Ascending aorta (tissue), 2 donors: ENCODE data around the gene HLA-DQA1. TPM values are rescaled to one million over a fixed set of nuclear protein-coding genes. Genes with fewer than 3 reads are reported as not detected.

Experiments used
- DNase-seq, 2 donors: peaks; one replicate each; pipeline ENCODE4 v3.0.0-alpha.2; 2019; ENCODE audit warnings: low spot score in 2 of 2
- H3K27ac ChIP-seq, 2 donors: fragments of 200-600 bp; sonication (generic); one replicate each; pipeline ENCODE4 v1.5.1; 2016 to 2017; ENCODE audit warnings: mild to moderate bottlenecking in 1 of 2
- H3K27me3 ChIP-seq: fragments of 200-600 bp; sonication (generic); one replicate; pipeline ENCODE4 v1.5.1; 2017
- H3K36me3 ChIP-seq, 2 donors: fragments of 200-600 bp; sonication (generic); one replicate each; pipeline ENCODE4 v1.5.1; 2016
- H3K4me1 ChIP-seq, 2 donors: fragments of 200-600 bp; sonication (generic); one replicate each; pipeline ENCODE4 v1.5.1; 2016 to 2017; ENCODE audit warnings: mild to moderate bottlenecking in 1 of 2
- H3K4me3 ChIP-seq, 2 donors: fragments of 200-600 bp; sonication (generic); one replicate each; pipeline ENCODE4 v1.5.1; 2016 to 2017; ENCODE audit warnings: mild to moderate bottlenecking in 1 of 2
- H3K9me3 ChIP-seq, 2 donors: fragments of 200-600 bp; sonication (generic); one replicate each; pipeline ENCODE4 v1.5.1; 2016
- intact Hi-C: fragments of 100-400 bp; cut with DNase I; formaldehyde crosslinking; loops from one replicate; pipeline ENCODE4 v1.15.1; 2023
- total RNA-seq: library from RNA; depleted of rRNA; stranded (reverse); fragments of >200 nt; gene quantifications from one replicate; pipeline ENCODE4 v1.1.0, GENCODE V29; 2016
- TF ChIP-seq, protein P1 (sequence below), 3 experiments: fragments of 200-600 bp in 2 of 3; fragments of 450-650 bp in 1 of 3; sonication (generic) in 2 of 3; IDR thresholded peaks; one replicate each; pipeline ENCODE4 v1.5.1; 2016 to 2019; ENCODE audit warnings: antibody characterized with exemption in 3 of 3, mild to moderate bottlenecking in 1 of 3, moderate library complexity in 1 of 3

HLA-DQA1 gene
- total RNA-seq, 1 donor from 2014 or later: 2.0 TPM

DNA sequence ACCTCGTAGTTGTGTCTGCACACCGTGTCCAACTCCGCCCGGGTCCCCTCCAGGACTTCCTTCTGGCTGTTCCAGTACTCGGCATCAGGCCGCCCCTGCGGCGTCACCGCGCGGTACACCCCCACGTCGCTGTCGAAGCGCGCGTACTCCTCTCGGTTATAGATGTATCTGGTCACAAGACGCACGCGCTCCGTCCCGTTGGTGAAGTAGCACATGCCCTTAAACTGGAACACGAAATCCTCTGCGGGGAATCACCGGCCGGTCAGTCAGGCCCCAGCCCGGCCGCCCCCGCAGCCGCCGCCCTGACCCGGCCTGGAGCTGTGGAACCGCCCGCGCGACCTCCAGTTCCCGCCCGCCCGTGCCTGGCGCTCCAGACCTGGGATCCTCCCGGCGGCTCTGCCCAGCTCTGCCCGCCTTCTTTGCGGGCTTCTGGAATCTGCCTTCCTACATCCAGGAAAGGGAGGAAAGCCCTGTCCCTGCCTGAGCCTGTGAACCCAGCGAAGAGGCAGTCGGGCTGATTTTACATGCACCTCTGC, 27.7 kb downstream of the HLA-DQA1 start:
- Histone ChIP-seq H3K9me3 (no peaks in the 10 kb centered on the region), H3K4me3 (no peak overlapping the region), H3K4me1 (no peaks in the 10 kb centered on the region), H3K27me3 (no peaks in the 10 kb centered on the region), H3K36me3 (no peaks in the 10 kb centered on the region), H3K27ac (no peak overlapping the region)
- TF ChIP-seq, protein P1, sequence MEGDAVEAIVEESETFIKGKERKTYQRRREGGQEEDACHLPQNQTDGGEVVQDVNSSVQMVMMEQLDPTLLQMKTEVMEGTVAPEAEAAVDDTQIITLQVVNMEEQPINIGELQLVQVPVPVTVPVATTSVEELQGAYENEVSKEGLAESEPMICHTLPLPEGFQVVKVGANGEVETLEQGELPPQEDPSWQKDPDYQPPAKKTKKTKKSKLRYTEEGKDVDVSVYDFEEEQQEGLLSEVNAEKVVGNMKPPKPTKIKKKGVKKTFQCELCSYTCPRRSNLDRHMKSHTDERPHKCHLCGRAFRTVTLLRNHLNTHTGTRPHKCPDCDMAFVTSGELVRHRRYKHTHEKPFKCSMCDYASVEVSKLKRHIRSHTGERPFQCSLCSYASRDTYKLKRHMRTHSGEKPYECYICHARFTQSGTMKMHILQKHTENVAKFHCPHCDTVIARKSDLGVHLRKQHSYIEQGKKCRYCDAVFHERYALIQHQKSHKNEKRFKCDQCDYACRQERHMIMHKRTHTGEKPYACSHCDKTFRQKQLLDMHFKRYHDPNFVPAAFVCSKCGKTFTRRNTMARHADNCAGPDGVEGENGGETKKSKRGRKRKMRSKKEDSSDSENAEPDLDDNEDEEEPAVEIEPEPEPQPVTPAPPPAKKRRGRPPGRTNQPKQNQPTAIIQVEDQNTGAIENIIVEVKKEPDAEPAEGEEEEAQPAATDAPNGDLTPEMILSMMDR (IDR thresholded peaks at IDR 0.05): no peak
- peak in 1 of 2 donors; percentile 68 for DNase-seq
- intact Hi-C loops: no loop called here

DNA sequence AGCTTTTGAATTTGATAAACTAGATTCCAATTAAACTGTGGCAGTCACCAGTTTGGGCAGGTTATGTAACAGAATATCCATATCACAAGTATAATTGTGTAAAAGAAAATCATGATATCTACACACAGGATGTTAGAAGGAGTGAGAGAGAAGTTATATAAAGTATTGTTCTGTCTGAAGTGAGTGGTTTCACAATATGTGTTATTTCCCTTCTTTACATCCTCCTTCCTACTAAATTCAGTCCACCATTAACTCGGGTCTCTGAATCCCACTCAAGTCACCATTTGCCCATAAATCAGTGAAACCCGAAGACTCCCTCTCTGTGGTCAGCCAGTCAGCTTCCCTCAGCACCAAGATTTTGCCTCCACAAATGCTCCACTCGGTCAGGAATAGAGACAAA, 28.5 kb downstream of the HLA-DQA1 start:
- DNase-seq: no peak
- no peaks in the 10 kb centered on the region for H3K9me3 ChIP-seq
- H3K4me3 ChIP-seq: no peak overlapping the region
- H3K27ac ChIP-seq: no peak overlapping the region
- no peaks in the 10 kb centered on the region for H3K27me3 ChIP-seq
- TF ChIP-seq, protein P1 (IDR thresholded peaks at IDR 0.05): no peak
- intact Hi-C loops: no loop called here
- H3K36me3 ChIP-seq: no peaks in the 10 kb centered on the region
- H3K4me1 ChIP-seq: no peaks in the 10 kb centered on the region

DNA sequence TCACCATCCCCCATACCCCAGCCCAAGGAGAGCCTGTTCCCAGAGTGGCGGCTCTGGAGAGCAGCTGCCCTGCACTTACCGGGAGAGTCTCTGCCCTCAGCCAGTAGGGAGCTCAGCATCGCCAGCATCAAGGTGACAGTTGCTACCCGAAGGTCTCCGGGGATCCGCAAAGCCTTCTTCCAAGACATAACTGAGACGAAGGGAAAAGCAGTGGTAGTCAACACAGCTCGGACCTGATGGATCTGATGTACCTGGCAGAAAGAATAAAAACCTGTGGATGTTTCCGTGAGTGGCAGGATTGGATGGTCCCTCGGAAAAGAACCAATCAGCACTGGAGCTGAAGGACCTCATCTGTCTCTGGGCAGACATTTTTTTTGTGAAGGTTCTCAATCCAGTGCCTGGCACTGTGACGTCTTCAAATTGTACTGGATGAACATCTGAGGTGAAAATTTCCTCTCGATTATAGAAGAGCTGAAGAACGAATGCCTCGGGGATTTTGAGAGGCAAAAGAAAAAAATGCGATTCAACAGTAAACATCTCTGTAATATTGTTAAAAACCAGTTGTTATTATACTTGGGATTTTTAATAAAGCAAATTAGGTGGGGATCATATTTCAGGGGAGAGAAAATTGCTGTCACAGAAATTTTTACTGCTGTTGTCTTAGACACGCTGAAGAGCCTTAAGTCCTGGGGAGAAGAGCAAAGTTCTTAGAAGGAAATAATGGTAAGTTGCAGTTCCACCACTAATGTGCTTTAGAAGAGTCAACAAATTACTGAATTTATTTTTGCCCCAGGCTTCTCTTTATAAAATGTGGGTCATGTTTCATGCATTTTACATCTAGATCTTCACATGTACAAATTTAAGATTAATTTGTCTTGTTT, 29.5 kb downstream of the HLA-DQA1 start, which contains the start of gene HLA-DQB1:
Gene HLA-DQB1, minus strand, starts transcription at position 238 of the 881 bp plus-strand sequence. Its CDS starts 50 bp downstream, at position 188.
- intact Hi-C loops: no loop called here
- DNase-seq: no peak
- Histone ChIP-seq H3K36me3 (no peaks in the 10 kb centered on the region), H3K9me3 (no peaks in the 10 kb centered on the region), H3K27ac (no peak within 1 kb of the TSS), H3K27me3 (no peaks in the 10 kb centered on the region), H3K4me3 (no peak within 1 kb of the TSS), H3K4me1 (no peaks in the 10 kb centered on the region)
- TF ChIP-seq, protein P1 (IDR thresholded peaks at IDR 0.05): no peak

DNA sequence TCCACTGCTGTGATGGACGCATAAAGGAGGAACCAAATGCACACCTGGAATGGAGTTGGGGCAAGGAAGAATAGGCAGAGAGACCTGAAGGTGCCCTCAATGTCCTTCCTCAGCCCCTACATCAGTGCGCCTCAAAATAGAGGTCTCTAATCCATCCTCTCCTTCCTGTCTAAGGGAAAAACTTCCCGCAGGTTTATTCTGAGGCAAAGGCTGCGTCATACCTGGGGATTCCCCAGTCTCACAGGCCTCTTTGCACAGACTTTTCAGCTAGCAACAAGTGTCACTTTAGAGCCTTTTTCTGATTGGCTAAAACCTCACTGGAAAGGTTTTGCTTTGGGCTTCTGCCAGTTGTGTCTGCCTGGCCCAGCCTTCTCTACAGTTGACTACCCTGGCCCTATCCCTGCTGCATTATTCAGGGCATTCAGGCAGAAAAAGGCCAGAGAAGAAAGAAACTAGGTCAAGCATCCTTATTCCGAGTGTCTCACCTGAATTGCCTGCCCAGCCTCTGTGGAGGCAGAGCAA, 31.1 kb downstream of the HLA-DQA1 start:
- Histone ChIP-seq H3K27me3 (no peaks in the 10 kb centered on the region), H3K36me3 (no peaks in the 10 kb centered on the region), H3K9me3 (no peaks in the 10 kb centered on the region), H3K4me1 (no peaks in the 10 kb centered on the region), H3K27ac (no peak overlapping the region), H3K4me3 (no peak overlapping the region)
- peak in 1 of 2 donors; percentile 9 for DNase-seq
- intact Hi-C loops: no loop called here
- TF ChIP-seq, protein P1 (IDR thresholded peaks at IDR 0.05): no peak

DNA sequence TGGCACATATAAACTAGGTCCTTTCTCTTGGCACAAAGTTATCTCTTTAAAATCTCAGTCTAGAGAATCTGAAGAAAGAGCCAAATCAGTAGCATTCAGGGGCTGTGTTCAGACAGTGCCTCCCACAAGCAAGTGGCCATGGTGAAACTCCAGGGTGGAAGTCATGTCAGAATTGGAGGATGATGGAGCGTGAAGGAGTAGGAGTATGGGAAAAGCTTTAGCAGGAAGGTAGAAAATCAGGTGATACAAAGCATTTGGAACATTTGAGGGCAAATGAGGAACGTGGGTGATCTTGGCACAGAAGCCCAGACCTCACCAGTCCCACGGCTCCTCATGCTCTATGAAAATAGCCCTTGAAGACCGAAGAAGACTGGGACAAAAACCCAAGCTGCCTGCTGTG, 32.0 kb downstream of the HLA-DQA1 start:
- H3K4me3 ChIP-seq: no peak overlapping the region
- no peak overlapping the region for H3K27ac ChIP-seq
- no peaks in the 10 kb centered on the region for H3K9me3 ChIP-seq
- no peaks in the 10 kb centered on the region for H3K36me3 ChIP-seq
- TF ChIP-seq, protein P1 (IDR thresholded peaks at IDR 0.05): no peak
- H3K4me1 ChIP-seq: no peaks in the 10 kb centered on the region
- intact Hi-C loops: no loop called here
- DNase-seq: no peak
- no peaks in the 10 kb centered on the region for H3K27me3 ChIP-seq
